ENCODE results near the gene ZNF157.

ZNF157 gene

GRCh38 chrX:47447607-47448006, 77.2 kb downstream of the ZNF157 start:
- no peak for DNase-seq

GRCh38 chrX:47448165-47448806, 77.9 kb downstream of the ZNF157 start:
- DNase-seq, result no peak

- DNase-seq, result no peak
Observed at GRCh38 chrX:47452112-47452511, 81.7 kb downstream of the ZNF157 start.

- no peak for DNase-seq
Observed at GRCh38 chrX:47456080-47456479, 85.7 kb downstream of the ZNF157 start.

- no peak for DNase-seq
Observed at GRCh38 chrX:47458528-47458927, 88.2 kb downstream of the ZNF157 start.

GRCh38 chrX:47460561-47460960, 90.2 kb downstream of the ZNF157 start:
- DNase-seq, result no peak

Measured in NCI-H1048 (cell line).